Hematopoietic multipotent progenitor cell treated with erythropoietin and hydrocortisone succinate and interleukin-3 and kit ligand, for 8 days (in vitro differentiated cells): ENCODE measurements around the gene PDK4.
"Not testable (repeated sequence)": the region's sequence is repeated elsewhere in the genome, so short reads cannot be mapped to it uniquely, and the experiment has no call there.

Source experiments
- DNase-seq: peaks from one replicate; pipeline ENCODE4 v3.0.0-alpha.2; 2015

The PDK4 gene

DNA sequence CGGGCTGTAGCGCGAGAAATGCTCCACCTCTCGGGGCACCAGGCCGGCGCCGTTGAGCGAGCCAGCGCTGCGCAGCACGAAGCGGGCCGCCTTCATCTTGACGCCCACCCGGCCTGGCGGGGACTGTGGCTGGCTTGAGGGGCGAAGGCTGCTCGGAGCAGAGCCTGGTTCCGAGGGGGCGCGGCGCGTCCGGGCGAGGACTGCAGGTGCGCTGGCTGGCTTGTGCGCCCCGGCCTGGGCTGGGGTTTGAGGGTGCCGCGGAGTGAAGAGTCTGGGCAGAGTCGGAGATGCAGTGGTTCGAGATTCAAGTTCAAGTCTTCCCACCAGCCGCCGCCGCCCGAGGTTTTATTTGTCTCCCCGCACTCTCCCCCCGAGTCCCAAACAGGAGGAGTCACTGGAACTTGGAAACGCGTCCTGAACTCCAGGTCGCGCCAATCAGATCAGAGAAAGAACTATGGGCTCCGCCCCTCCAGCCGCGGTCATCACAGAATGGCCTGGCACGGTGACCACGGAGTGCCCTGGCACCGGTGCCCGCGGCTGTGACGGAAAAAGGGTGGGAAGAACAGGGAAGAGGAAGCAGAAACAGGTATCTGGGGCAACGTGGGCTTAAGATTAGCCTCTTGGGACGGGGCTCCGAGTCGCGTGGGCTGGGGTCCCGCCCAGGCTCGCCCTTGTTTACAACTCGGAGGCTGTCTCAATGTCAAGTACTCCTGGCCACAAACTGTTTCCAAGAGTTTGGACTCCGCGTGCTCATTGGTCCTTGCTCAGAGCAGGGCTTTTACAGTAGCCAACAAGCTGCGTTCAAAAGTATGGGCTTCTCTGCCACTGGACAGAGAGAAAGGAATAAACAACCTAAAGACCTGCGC lies at the start of gene PDK4:
Gene PDK4 (minus strand): TSS at position 319 of the 866 bp plus-strand sequence. CDS start 223 bp downstream, at position 96.
- DNase-seq = peak; percentile 9

DNA sequence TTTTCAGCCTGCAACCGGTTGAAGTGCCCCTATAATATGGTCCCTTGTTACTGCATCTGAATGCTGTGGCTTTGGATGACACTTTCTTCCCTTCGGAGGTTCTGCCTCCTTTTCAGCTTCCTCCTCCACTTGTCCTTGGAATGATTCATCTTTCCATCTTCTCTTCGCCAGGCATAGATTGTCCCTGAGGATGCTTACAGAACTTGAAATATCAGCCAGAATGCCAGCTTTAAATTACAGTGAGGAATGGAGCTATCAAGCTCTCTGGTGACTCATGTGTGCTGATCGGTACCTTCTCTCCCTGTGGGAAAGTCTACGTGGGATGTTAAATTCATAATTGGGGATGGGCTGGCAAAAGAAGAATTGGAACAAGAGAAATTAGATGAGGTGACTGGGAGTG lies 45.9 kb upstream of the PDK4 start:
- no peak for DNase-seq

DNA sequence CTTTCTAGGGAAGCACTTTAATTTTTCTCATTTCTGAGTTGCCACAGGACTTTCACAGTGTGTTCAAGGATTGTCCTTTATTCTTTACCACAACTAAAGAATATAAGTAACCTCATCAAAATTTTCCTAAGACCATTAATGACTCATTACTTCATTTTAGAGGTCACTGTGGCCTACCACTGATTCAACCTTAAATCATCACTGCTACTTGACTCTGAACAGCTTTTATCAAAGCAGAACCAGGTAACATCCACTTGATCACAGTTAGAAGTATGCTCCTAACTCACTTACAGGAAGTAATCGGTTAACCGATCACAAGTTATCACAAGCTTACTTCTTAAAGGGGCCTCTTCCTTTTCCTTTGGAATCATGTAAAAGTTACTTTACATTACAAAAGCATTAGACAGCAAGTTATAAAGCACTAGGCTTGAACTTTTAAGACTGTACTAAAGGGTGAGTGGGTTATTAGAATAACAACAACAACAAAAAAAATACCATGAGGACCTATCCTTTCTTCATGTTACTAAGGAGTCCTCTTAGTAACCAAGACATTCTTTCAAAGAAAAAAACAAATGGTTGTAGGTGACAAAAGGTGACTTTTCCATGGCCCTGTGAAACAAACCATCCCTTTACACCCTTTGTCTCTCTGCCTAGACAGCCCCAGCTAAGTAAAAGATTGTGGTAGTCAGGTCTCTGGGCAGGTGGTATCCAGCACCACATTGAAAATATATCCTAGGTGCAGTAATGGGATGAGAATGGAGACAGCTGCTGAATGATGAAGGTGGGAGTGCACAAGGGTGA lies 40.0 kb upstream of the PDK4 start:
- DNase-seq = no peak

DNA sequence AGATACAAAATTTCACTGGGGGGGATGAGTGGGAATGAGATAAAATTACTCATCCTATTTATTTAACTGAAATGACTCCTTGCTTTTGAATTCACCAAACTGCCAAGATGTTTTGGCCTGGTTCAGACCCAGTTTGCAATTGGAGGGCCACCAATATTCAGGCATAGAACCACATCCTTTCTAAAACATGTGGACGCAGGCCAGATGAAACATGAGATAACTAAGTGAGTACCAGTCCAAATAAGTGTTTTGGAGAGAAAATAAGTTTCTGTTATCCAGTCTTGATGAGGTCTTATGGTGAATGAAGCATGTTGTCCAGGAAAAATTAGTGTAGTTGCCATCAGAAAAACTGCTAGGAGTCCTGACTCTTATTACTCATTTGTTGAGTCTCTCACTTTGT lies 36.3 kb upstream of the PDK4 start:
- DNase-seq = no peak

DNA sequence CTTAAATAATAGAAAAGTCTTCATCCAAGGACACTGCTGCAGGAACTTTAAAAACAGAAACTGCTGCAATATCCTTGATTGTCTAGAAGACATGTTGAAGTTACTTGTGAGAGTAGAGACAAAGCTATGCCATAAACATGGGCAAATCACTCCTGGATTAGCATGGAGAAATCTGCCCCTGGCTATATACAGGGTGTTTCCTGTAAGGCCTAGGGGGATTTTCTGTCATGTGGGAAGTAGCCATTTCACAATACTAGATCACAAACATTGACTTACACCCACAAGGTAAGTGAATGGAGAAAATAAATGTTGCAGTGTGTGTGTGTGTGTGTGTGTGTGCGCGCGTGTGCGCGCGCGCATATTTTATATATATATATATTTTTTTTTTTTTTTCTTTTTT lies 35.2 kb upstream of the PDK4 start:
- DNase-seq = no peak

DNA sequence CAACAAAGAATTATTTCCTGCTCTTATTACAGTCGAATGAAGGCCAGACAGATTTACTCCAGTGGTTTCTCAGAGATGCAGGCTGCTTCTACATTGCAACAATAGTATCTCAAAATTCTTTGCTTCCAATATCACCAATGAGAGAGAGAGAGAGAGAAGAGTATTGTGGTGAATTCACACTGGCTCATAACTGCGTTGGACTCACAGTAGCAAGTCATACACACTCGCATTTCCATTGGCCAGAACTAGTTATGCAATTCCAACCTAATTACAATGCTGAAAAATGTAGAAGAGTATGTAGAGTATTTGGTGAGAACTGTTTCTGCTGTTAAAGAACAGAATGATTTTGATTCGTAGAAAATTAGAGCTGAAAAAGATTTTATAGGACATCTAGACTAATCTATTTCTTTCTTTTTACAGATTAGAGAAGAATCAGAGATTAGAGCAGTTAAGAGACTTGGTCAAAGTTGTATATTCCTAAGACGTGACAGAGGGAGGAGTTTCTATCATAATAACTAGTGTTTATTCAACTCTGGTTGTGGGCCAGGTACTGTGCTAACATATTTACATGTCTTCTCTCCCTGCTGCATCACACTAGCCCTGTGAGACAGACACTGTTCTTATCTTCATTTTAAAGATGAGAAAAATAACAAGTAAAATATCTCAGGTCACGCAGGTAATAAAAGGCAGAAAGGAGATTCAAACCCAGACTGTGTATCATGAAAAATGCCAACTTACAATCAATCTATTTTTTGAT lies 34.6 kb upstream of the PDK4 start:
- DNase-seq = no peak

DNA sequence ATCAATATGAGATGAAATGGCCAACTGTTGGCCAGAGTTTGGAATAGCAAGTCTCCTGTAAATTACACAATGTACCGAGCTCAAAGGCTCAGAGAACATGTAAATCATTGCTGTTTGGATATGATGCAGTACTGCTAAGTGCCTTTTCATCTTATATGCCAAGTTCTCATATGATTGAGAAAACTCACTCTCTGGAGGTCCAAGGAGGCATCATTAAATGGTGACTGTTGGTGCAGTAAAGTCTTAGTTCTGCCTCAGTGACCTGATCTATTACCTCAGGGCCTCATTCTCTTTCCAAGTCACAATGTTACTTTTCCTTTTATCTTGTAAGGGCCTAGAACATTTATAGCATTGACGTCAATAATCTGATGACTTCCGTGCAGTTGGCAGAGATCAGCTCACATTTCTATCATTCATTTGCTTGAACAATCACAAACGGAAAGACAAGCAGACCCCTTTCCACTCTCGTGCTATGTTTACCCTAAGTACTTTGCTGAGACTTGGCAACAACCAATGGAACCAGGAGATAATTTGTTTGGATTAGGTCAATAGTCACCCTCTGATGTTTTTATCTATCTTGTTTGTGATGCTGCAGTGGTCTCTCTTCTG lies 32.6 kb upstream of the PDK4 start:
- no peak for DNase-seq

DNA sequence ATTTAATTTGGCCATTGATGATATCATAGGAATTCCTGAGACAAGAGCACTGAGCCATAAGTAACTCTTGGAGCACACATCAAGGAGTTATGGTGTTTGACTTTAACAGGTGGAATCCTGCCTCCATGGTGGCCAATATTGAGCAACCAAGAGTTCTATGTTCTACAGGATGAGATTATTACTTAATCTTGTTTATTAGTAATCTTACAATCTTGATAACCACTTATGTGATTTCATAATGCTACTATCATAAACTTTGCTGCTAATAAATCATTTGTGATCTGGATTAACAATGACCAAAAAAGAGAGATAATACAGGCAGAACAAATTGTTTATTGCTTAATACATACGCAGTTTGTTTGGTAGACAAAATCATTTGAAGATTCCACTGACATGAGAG lies 27.5 kb upstream of the PDK4 start:
- DNase-seq = no peak

DNA sequence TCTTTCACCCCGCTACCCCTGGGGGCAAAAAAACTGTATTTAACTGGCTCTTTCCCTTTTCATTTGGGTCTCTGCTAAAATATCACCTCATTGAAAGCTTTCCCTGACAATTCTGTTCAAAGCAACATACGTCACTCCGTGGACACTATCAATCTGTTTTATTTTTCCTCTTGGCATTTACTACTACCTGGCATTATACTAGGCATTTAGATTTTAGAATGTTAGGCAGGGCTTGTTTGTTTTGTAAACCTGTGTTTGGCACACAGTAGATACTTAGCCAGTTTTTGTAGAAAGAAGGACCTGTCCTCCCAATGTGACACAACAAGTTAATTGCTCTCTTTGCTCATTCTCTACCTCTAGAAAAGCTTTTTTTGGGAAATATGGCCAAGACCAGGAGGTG lies 26.5 kb upstream of the PDK4 start:
- no peak for DNase-seq

DNA sequence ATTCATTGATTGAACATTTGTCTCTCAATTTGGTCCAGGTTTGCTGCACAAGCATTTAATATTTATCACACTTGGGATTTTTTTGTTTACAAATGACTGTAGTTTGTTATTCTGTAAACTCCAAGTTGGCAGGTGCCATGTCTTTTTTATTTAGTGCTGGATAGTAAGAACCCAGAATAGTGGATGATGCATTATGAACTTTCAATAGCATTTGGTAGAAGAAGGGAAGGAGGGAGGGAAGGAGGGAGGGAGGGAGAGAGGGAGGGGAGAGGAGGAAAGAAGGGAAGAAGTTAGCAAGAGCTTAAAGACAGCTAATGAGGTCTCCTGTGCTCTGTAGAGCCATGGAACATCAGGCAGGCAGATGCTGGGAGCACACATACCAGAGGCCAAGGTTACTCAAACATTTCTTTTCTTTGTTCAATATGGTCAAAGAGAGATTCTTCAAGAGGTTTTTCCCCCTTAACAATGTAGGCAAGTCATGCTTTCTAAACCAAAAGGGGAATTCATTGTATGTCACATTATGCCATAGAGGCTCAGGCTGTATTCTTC lies 25.8 kb upstream of the PDK4 start:
- DNase-seq = no peak

DNA sequence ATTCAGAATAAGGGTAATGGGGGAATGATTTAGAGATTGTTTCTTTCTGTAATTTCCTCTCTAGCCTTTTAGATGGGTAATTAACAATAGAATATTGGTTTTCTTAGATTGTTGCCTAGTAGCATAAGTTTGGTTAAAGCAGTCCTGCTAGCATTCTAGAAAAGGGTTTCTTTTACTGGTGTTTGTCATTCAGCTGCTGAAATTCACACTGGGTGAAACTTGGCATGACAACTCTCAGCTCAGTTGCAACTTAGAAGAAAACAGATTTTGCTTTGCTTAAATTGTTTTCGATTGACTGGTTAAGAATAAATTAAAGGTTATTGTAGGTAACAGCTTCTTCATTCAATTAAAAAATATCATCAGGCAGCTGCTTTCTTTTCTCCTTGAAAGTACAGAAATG lies 25.1 kb upstream of the PDK4 start:
- DNase-seq = no peak

DNA sequence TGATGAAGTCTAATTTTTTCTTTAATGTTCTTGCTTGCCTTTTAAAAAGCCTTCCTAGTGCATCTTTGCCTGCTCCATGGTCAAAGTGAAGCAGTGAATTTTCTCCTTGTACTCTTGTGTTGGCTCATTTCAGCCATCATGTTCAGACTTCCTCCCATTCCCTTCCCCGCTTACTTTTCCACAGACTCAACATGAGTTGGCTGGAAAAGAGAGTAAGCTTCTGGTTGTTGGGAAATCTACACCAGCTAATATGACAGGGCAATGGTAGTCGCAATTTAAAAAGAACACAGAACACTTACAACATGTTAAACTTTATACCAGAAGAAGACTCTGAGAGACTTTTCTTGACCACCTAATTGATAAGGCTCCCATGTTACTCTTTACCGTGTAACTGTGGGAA lies 24.3 kb upstream of the PDK4 start:
- no peak for DNase-seq

DNA sequence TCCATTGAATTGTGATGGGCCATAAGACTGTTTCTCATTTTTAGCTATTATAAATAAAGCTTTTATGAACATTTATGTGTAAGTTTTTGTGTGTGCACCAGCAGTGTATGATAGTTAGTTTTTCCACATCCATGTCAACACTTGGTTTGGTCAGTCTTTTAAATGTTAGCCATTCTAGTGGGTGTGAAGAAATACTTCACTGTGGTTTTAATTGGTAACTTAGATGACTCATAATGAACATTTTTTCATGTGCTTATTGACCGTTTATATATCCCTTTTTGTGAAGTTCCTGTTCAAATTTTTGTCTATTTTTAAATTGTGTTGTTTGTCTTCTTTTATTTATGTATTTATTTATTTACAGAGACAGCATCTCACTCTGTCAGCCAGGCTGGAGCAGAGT lies 23.6 kb upstream of the PDK4 start:
- DNase-seq = no peak

DNA sequence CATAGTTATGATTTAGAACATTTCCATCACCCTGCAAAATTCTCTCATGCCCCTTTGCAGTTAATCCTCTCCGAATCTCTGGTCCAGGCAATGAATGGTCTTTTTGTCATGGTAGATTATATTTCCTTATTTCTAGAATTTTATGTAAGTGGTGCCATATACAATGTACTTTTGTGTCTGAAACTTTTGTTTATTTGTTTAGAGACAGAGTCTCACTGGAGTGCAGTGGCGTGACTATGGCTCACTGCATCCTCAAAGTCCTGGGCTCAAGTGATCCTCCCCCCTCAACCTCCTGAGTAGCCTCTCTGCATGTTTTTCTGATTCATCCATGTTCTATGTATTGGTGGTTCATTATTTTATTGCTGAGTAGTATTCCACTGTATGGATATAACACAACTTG lies 23.2 kb upstream of the PDK4 start:
- no peak for DNase-seq

DNA sequence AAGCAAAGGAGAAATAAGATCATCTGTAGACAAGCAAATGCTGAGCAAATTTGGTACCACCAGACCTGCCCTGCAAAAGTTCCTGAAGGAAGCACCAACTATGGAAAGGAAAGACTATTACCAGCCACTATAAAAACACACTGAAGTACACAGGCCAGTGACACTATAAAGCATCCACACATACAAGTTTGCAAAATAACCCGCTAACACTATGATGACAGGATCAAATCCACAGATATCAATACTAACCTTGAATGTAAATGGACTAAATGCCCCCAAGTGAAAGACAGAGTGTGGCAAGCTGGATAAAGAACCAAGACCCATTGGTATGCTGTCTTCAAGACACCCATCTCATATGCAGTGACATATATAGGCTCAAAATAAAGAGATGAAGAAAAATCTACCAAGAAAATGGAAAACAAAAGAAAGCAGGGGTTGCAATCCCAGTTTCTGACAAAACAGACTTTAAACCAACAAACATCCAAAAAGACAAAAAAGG lies 18.2 kb upstream of the PDK4 start:
- DNase-seq = no peak

DNA sequence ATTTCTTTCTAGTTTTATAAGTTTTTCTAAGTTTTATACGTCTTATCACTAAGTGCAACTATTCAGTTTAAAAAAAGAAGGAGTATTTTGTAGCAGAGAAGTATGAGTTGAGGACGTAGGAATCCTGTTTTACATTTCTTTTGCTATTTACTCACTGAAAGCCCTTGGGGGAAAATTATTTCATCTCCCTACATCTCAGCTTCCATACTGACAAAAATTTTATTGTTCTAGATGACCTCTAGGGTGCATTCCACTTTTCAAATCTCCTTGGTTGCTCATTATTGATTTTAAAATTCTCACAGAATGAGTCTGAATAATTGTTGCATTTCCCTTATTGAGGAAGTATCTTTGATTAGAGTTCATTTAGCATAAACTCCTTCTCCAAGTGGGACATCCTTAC lies 14.9 kb upstream of the PDK4 start:
- DNase-seq = no peak

DNA sequence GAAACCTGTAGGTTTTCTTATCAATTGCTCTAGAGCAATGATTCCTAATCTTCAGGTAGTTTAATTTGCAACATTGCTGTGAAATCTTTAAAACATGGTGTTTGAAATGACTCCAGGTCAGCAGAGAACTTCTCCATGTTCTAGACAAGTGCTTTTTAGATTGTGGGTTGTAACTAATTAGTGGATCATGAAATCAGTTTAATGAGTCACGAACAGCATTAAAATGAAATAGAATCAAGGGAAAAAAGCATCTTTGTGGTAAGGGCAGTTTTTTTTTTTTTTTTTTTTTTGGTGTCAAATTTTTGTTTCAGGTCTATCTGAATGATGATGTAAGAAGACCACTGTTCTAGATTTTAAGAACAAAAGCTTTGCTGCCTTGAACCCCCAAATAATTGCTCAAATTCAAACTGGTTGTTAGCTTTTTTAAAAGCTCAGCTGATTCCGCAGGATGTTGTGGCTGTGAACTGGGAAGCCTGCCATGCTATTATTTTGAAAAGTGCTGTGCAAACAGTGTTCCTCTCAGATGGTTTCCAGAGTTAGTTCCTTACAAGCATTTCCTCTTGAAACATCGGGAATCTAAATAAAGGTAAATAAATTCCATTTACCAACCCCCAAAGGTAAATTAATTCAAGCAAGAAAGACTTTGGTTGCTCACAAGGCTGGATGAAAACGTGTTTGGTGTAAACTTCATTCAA lies 13.1 kb upstream of the PDK4 start:
- DNase-seq = no peak

DNA sequence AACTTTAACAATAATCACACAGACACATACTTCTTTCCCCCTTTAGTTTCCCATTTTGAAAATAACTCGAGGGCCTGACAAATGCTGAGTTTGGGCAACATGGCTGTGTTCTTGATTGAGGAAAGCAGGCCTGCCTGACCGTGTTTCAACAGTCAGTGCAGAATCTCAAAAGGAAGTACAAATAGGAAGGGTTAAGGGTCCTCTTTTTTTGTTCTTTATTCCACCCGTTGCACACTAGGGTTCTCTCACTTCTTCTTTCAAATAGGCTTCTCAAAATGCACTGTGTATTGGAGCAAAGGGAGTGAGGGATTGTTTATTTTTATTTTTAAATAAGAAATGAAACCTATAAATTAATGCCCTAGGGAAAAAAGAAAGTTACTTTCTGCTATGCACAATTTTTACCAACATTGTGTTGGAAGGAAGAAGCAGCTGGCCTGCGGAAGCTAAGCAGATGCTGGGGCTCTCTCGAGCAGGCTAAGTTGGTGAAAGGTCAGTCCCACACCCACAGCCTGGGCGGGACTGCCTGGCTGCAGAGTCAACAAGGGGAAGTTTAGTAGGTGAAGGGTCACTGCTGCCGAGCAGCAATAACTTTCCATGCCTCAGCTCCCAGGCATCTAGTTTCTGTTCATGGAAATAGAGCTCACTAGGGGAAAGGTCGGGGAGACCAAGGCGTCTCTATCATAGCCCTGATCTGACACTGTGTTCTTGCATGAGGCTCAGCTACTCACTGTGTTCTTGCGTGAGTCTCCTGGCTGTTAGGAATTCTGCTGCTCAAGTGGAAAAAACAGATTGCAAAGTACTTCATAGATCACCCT lies 12.2 kb upstream of the PDK4 start:
- DNase-seq = peak; percentile 55

DNA sequence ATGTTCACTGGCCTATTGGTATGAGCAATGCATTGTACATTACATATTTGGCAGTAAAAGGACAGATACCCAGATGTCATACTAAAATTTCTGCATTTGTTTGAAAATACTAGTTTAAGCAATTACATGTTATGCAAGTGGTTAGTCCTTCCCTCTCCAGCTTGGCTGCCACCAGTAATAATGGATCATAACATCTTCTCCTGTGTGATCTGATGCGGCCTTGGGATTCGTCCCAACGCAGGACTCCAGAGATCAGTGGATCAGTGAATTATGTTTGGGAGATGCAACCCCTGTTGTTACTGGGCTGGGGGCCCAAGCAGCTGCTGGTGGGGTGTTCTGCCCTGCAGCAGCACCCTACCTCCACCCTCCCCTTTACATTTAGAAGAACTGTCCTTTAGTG lies 11.2 kb upstream of the PDK4 start:
- no peak for DNase-seq

DNA sequence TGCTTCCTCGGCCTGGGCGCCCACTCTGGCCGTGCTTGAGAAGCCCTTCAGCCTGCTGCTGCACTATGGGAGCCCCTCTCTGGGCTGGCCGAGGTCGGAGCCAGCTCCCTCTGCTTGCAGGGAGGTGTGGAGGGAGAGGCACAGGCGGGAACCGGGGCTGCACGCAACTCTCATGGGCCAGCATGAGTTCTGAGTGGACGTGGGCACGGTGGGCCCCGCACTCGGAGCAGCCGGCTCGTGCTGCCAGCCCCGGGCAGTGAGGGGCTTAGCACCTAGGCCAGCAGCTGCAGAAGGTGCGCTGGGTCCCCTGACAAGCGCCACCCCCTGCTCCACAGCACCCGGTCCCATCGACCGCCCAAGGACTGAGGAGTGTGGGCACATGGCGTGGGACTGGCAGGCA lies 9.0 kb upstream of the PDK4 start:
- no peak for DNase-seq

DNA sequence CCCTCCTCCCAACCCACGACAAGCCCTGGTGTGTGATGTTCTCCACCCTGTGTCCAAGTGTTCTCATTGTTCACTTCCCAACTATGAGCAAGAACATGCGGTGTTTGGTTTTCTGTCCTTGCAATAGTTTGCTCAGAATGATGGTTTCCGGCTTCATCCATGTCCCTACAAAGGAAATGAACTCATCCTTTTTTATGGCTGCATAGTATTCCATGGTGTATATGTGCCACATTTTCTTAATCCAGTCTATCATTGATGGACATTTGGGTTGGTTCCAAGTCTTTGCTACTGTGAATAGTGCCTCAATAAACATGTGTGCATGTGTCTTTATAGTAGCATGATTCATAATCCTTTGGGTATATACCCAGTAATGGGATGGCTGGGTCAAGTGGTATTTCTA lies 8.5 kb upstream of the PDK4 start:
- not testable (repeated sequence) for DNase-seq
